Effector memory CD4-positive, alpha-beta T cell (primary cell): Measurements from ENCODE around the gene PTX4.

Experiments used
- DNase-seq, 3 donors: peaks; one replicate each; pipeline ENCODE4 v3.0.0-alpha.2; 2020
- H3K27ac ChIP-seq: 2 replicates; pipeline ENCODE4 v1.7.0; 2013; ENCODE audit warnings: mild to moderate bottlenecking, low read length, moderate library complexity; ENCODE audit not compliant: insufficient read depth, poor library complexity, severe bottlenecking
- H3K27me3 ChIP-seq: replicated peaks from 2 replicates; pipeline ENCODE4 v1.7.0; 2013; ENCODE audit warnings: mild to moderate bottlenecking, low read length; ENCODE audit not compliant: insufficient read depth, control insufficient read depth, poor library complexity, severe bottlenecking
- H3K36me3 ChIP-seq: 2 replicates; pipeline ENCODE4 v1.7.0; 2013; ENCODE audit warnings: mild to moderate bottlenecking, low read length, moderate library complexity; ENCODE audit not compliant: control insufficient read depth, insufficient read depth
- H3K4me1 ChIP-seq: 2 replicates; pipeline ENCODE4 v1.7.0; 2013; ENCODE audit warnings: low read length, mild to moderate bottlenecking; ENCODE audit not compliant: control insufficient read depth, insufficient read depth, poor library complexity, severe bottlenecking
- H3K4me3 ChIP-seq: 2 replicates; pipeline ENCODE4 v1.7.0; 2013; ENCODE audit warnings: low read length, low read depth, mild to moderate bottlenecking; ENCODE audit not compliant: insufficient read depth, poor library complexity, severe bottlenecking
- H3K9me3 ChIP-seq: 2 replicates; pipeline ENCODE4 v1.7.0; 2013; ENCODE audit warnings: mild to moderate bottlenecking, low read length, moderate library complexity; ENCODE audit not compliant: control insufficient read depth

Gene PTX4

GRCh38 chr16:1453316-1453715 is 35.4 kb downstream of the PTX4 start:
- no peak for DNase-seq
- Histone ChIP-seq H3K27ac (no peak overlapping the region), H3K9me3 (no peaks in the 10 kb centered on the region), H3K4me3 (no peak overlapping the region), H3K27me3 (no peaks in the 10 kb centered on the region), H3K4me1 (no peaks in the 10 kb centered on the region), H3K36me3 (peaks cover 28% of the 10 kb centered on the region)

- Histone ChIP-seq H3K4me1 (no peaks in the 10 kb centered on the region), H3K4me3 (no peak overlapping the region), H3K27me3 (no peaks in the 10 kb centered on the region), H3K27ac (no peak overlapping the region), H3K9me3 (no peaks in the 10 kb centered on the region), H3K36me3 (peaks cover 35% of the 10 kb centered on the region)
- no peak for DNase-seq
Observed at GRCh38 chr16:1452530-1452929, 36.2 kb downstream of the PTX4 start.

GRCh38 chr16:1451702-1452392 is 36.9 kb downstream of the PTX4 start:
- Histone ChIP-seq H3K27ac (no peak overlapping the region), H3K27me3 (no peaks in the 10 kb centered on the region), H3K4me1 (no peaks in the 10 kb centered on the region), H3K36me3 (peaks cover 38% of the 10 kb centered on the region), H3K9me3 (no peaks in the 10 kb centered on the region), H3K4me3 (no peak overlapping the region)
- DNase-seq: no peak

GRCh38 chr16:1450841-1451240 is 37.9 kb downstream of the PTX4 start:
- Histone ChIP-seq H3K9me3 (no peaks in the 10 kb centered on the region), H3K36me3 (peaks cover 39% of the 10 kb centered on the region), H3K4me1 (no peaks in the 10 kb centered on the region), H3K4me3 (no peak overlapping the region), H3K27ac (no peak overlapping the region), H3K27me3 (no peaks in the 10 kb centered on the region)
- no peak for DNase-seq

GRCh38 chr16:1450218-1450617 is 38.5 kb downstream of the PTX4 start:
- no peaks in the 10 kb centered on the region for H3K9me3 ChIP-seq
- peaks cover 35% of the 10 kb centered on the region for H3K36me3 ChIP-seq
- no peak overlapping the region for H3K4me3 ChIP-seq
- H3K27ac ChIP-seq: no peak overlapping the region
- H3K27me3 ChIP-seq: no peaks in the 10 kb centered on the region
- no peaks in the 10 kb centered on the region for H3K4me1 ChIP-seq
- DNase-seq: no peak

GRCh38 chr16:1449201-1449788 is 39.4 kb downstream of the PTX4 start:
- no peak overlapping the region for H3K4me3 ChIP-seq
- H3K4me1 ChIP-seq: no peaks in the 10 kb centered on the region
- H3K27me3 ChIP-seq: no peaks in the 10 kb centered on the region
- H3K36me3 ChIP-seq: peaks cover 32% of the 10 kb centered on the region
- DNase-seq: no peak
- no peak overlapping the region for H3K27ac ChIP-seq
- no peaks in the 10 kb centered on the region for H3K9me3 ChIP-seq

GRCh38 chr16:1448536-1449116 is 40.1 kb downstream of the PTX4 start:
- DNase-seq: no peak
- Histone ChIP-seq H3K27me3 (no peaks in the 10 kb centered on the region), H3K4me3 (no peak overlapping the region), H3K36me3 (peaks cover 25% of the 10 kb centered on the region), H3K4me1 (no peaks in the 10 kb centered on the region), H3K9me3 (no peaks in the 10 kb centered on the region), H3K27ac (no peak overlapping the region)

GRCh38 chr16:1447965-1448364 is 40.8 kb downstream of the PTX4 start:
- H3K36me3 ChIP-seq: peaks cover 21% of the 10 kb centered on the region
- H3K4me1 ChIP-seq: no peaks in the 10 kb centered on the region
- H3K4me3 ChIP-seq: no peak overlapping the region

GRCh38 chr16:1446296-1447080 is 42.3 kb downstream of the PTX4 start:
- H3K27ac ChIP-seq: no peak overlapping the region
- peaks cover 21% of the 10 kb centered on the region for H3K36me3 ChIP-seq
- H3K9me3 ChIP-seq: no peaks in the 10 kb centered on the region
- no peak for DNase-seq
- H3K27me3 ChIP-seq: no peaks in the 10 kb centered on the region
- H3K4me3 ChIP-seq: no peak overlapping the region
- H3K4me1 ChIP-seq: no peaks in the 10 kb centered on the region

More at GRCh38 chr16:1447965-1448364, 40.8 kb downstream of the PTX4 start:
- Histone ChIP-seq H3K27ac (no peak overlapping the region), H3K27me3 (no peaks in the 10 kb centered on the region), H3K9me3 (no peaks in the 10 kb centered on the region)
- no peak for DNase-seq
